Erythroblast (primary cell): Measurements from ENCODE around the gene C2.

Experiments used
- GATA1 ChIP-seq: IDR thresholded peaks from 2 replicates; pipeline ENCODE4 v1.6.1; 2011; ENCODE audit warnings: low read depth, mild to moderate bottlenecking, control low read depth, low read length, moderate library complexity
- POLR2A ChIP-seq: IDR thresholded peaks from 2 replicates; pipeline ENCODE4 v1.6.1; 2011; ENCODE audit warnings: mild to moderate bottlenecking, low read length

DNA sequence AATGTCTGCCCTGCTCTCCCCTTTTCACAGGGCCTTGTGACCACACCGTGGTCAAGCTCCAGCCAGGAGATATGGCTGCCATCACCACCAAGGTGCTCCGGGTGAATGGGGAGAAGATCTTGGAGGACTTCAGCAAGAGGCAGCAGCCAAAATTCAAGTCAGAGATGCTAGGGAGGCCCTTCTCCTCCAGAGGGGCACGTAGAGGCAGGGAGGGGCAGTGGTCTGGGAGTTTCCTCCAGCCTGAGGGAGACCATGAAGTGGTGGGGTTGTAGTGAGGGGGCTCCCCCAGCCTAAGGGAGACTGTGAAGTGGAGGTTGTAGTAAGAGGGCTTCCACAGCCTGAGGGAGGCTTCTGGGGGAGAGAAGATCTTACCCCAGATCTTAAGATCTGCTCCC lies 40.4 kb downstream of the C2 start:
- TF ChIP-seq POLR2A (no peak), GATA1 (no peak)
